ENCODE results near the gene SYNPO2. TPM values are rescaled to one million over a fixed set of nuclear protein-coding genes. Genes with fewer than 3 reads are reported as not detected.

The SYNPO2 gene
- polyA plus RNA-seq, 1 donor = 155 TPM

GRCh38 chr4:119070301-119070700 is 181.6 kb downstream of the SYNPO2 start:
- DNase-seq = no peak

DNA sequence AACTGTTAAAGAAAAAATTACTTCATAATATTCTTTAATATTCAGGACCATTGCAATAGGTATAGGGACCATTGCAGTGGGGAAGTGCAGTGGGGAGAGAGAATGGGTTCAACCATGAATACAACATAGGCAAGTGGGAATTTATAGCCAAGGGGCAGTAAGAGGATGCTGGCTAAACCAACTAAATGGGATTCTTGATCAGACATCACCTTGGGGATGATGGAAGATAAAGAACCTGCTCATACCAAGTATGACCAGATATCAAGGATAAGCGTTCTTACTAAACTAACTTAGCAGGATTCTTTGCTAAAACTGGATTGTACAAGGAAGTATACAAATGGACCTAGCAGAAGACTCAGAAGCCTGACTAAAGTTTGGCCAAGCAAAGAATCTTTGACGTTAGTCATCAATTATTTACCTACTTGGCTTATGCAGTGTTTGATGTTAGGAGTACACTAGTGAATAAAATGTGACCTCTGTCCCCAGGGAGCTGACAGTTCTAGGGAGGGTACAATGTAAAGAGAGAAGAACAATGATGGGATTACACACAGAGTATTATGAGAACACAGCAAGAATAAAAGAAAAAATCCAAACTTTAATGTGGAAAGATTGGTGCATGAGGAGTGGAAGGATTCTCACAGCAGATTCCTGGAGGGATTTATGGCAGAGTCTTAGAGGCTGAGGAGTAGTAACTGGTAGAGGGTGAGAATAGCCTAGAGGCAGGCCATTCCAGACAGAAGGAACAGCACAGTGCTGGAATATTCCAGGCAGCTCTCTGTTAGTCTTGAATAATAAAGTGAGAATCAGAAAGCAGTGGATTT is 192.3 kb downstream of the SYNPO2 start:
- no peak for DNase-seq

DNA sequence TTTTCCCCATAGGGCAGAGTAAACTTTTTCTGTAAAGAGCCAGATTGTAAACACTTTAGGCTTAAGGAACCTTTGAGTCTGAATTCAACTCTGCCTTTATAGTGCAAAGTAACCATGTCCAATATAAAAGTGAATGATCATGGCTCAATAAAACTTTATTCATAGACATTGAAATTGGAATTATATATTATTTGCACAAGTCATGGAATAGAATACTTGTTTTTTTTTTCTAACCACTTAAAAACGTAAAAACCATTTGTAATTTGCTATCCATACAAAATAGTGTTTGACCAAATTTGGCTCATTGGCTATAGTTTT is 192.8 kb downstream of the SYNPO2 start:
- no peak for DNase-seq

- no peak for DNase-seq
Measured at GRCh38 chr4:119081943-119082342, 193.3 kb downstream of the SYNPO2 start.

DNA sequence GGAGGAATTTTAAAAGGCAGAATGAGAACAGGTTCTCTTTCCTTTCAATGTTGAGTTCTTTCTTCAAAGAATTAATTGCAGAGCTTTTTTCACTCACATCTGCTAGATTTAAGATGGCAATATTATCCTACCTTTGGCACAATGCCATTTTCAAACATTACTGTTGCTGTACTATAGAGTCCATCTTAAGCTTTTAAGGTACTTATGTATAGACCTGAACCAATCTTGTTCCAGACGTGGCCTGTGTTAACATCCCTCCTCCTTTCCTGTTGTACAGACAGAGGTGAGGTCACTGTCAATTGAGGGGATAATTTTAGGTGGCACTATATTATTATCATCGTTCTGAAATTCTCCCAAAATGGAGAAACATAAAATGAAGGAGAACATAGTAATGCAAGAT is 194.0 kb downstream of the SYNPO2 start:
- no peak for DNase-seq

- DNase-seq = no peak
Measured at GRCh38 chr4:119084513-119084912, 195.9 kb downstream of the SYNPO2 start.

DNA sequence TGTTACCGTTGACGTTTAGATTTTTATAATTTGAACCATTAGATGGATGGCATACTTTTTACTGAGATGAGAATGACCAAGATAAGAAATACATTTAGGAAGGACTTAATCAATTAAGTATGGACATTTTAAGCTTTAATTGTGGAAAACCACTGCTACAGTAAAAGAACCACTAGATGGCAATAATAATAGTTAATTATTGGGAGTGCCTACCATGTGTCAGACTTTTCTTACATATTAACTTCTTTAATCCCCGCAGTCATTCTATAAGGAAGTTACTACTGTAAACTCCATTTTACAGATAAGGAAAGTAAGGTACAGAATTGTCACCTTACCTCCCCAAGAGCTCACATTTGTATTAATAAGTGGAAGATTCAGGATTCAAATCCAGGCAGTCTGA is 198.5 kb downstream of the SYNPO2 start:
- DNase-seq = no peak

- no peak for DNase-seq
Measured at GRCh38 chr4:119087656-119088055, 199.0 kb downstream of the SYNPO2 start.

GRCh38 chr4:119093042-119093827 is 204.6 kb downstream of the SYNPO2 start:
- DNase-seq = no peak

DNA sequence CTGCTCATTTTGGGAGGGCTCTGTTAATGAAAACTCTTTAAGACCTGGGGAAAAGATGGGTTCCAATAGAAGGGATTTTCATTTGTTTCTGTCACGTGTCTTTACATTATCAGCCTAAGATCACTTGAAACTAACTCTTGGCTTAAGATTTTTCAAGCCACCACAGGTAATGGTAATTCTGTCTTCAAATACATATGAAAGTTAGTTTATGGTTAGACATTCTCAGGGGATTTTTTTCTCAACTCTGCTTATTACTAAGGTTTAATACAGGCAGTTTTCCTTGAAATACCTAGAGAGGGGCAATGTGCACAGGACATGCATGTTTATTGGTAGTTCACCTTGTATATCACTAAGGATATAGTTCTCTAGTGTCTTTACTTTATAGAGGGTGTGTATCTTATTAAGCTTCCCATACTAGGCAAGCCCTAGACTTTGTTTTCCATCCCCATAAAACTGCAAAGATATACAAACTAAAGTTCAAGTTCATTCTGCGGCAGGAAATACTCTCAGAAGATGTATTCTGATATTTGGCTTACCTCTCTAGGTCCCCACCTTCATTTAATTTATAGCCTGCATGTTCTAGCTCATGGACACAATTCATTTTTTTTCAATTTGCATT is 208.7 kb downstream of the SYNPO2 start:
- DNase-seq = no peak

- no peak for DNase-seq
Measured at GRCh38 chr4:119098306-119098705, 209.7 kb downstream of the SYNPO2 start.

GRCh38 chr4:119099227-119099810 is 210.7 kb downstream of the SYNPO2 start:
- no peak for DNase-seq

DNA sequence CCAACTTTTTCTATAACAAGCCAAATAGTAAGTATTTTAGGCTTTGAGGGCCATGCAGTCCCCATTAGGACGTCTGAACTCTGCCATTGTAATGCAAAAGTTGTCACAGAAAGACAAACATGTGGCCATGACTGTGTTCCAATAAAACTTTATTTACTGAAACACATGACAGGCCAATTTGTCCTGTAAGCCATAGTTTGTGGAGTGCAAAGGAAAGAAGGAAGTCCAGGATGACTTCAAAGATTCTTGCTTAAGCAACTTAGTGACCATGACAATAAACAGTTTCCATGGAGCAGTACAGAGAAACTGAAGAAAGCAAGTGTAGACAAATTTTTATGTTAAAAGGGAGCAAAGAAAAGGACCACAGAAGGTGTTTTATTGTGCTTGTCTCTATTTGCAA is 212.0 kb downstream of the SYNPO2 start:
- DNase-seq = no peak

DNA sequence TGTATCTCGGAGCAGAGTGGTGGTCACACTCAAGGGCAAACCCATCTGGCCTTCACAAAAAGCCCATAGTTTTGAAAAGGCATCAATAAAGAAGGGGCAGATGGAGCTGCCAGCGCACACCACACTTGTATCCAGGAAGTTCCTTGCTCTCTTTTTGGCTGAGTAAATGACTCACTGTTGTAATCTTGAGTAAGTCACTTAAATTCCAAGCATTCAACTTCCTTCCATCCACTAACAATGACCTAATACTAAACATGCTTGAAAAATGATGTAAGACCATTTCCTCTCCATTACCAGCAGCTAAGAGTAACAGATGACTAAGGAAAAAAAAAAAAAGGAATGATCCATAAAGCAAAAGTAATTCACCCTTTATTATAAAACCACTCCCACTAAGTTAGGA is 214.6 kb downstream of the SYNPO2 start:
- DNase-seq = no peak

GRCh38 chr4:119104644-119105273 is 216.1 kb downstream of the SYNPO2 start:
- no peak for DNase-seq

DNA sequence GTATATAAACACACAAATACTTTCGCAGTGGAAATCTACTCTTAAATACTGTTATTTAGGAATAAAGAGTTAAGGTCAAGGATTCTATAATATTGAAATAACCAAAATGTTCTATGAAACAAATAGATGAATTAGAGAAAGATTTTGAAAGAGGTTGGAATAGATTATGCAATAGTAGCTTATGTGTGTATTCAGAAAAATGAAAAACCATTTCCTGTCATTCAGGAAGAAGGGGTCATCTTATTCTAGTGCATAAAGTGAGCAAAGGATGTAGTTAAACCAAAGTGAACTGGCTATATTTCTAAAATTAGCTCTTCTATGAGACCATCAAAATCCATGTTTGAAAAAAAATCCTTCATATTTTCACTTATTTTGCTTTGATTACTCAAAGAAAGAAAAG is 217.0 kb downstream of the SYNPO2 start:
- DNase-seq = no peak

- no peak for DNase-seq
Measured at GRCh38 chr4:119106036-119107000, 217.7 kb downstream of the SYNPO2 start.

GRCh38 chr4:119110121-119110520 is 221.5 kb downstream of the SYNPO2 start:
- no peak for DNase-seq

All from hindlimb muscle (tissue), 1 donor.